Esophagus muscularis mucosa (tissue), 4 donors: ENCODE data around the gene LIPC. TPM values are rescaled to one million over a fixed set of nuclear protein-coding genes. Genes with fewer than 3 reads are reported as not detected.

ENCODE experiments used
- DNase-seq: peaks from one replicate; pipeline ENCODE4 v3.0.0-alpha.2; 2017; ENCODE audit errors: extremely low spot score
- H3K27ac ChIP-seq, 4 donors: fragments of 200-600 bp; sonication (generic); replicated peaks in 1 of 4; 1 replicate in 3 of 4; 2 replicates in 1 of 4; pipeline ENCODE4 v1.5.1; 2016 to 2019; ENCODE audit warnings: mild to moderate bottlenecking in 1 of 4
- H3K27me3 ChIP-seq, 4 donors: fragments of 200-600 bp; sonication (generic); one replicate each; pipeline versions ENCODE4 v1.5.1 to v1.6.0; 2016 to 2019
- H3K36me3 ChIP-seq, 4 donors: fragments of 200-600 bp; sonication (generic); one replicate each; pipeline ENCODE4 v1.5.1; 2016 to 2019
- H3K4me1 ChIP-seq, 4 donors: fragments of 200-600 bp; sonication (generic); one replicate each; pipeline ENCODE4 v1.5.1; 2016 to 2019
- H3K4me3 ChIP-seq, 4 donors: fragments of 200-600 bp; sonication (generic); 1 replicate in 2 of 4; 2 replicates in 2 of 4; pipeline ENCODE4 v1.5.1; 2016 to 2019; ENCODE audit warnings: mild to moderate bottlenecking in 4 of 4, moderate library complexity in 1 of 4
- H3K9me3 ChIP-seq, 4 donors: fragments of 200-600 bp; sonication (generic); 1 replicate in 3 of 4; 2 replicates in 1 of 4; pipeline ENCODE4 v1.5.1; 2016 to 2019
- EP300 ChIP-seq: sonication (generic); formaldehyde crosslinking; IDR thresholded peaks from one replicate; pipeline ENCODE4 v1.6.1; 2017; ENCODE audit warnings: antibody characterized with exemption
- POLR2A ChIP-seq: fragments of 450-650 bp; IDR thresholded peaks from one replicate; pipeline ENCODE4 v1.6.1; 2017; ENCODE audit warnings: antibody characterized with exemption, moderate library complexity, mild to moderate bottlenecking, low read depth
- POLR2AphosphoS5 ChIP-seq, 2 donors: sonication (generic); formaldehyde crosslinking; IDR thresholded peaks; one replicate each; pipeline ENCODE4 v1.6.1; 2017; ENCODE audit warnings: antibody characterized with exemption in 2 of 2
- WGBS: methylation state at CpG from one replicate; pipeline ENCODE4 v1.1.5; 2018; 5-methylcytosine and 5-hydroxymethylcytosine counted together
- intact Hi-C: fragments of 100-400 bp; cut with DNase I; formaldehyde crosslinking; loops from one replicate; pipeline ENCODE4 v1.15.1; 2023
- total RNA-seq, 4 donors: library from RNA; depleted of rRNA; stranded (reverse); fragments of >200 nt; gene quantifications; one replicate each; pipeline versions ENCODE4 v1.1.0 to v1.2.1, GENCODE V29; 2016
- TF ChIP-seq, protein P1 (sequence below), 3 experiments: fragments of 200-600 bp in 2 of 3; fragments of 450-650 bp in 1 of 3; sonication (generic) in 2 of 3; IDR thresholded peaks; one replicate each; pipeline ENCODE4 v1.5.1; 2017 to 2019; ENCODE audit warnings: antibody characterized with exemption in 3 of 3, mild to moderate bottlenecking in 2 of 3, moderate library complexity in 1 of 3

The LIPC gene
- total RNA-seq, 4 donors from 2014 or later, result 0.06 to 0.63 (median 0.37) TPM

DNA sequence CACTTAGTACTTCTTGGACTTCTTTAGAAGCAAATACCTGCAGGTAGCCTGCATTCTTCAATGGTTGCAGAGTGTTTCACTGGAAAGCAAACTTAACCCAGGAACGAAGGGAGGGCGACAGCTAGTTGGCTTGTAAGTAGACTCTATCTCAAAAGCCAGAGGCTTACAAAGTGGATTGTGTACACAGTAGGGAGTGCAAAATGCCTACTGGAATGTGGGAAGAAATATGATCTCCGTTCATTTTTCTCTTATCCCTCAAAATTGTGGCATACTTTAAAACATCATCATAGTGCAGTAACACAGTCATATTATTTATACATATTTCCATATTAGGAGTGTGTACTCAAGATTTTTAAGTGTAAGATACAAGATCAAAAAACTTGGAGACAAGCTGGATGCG is 155.7 kb downstream of the LIPC start:
- intact Hi-C loops, result no loop called here

DNA sequence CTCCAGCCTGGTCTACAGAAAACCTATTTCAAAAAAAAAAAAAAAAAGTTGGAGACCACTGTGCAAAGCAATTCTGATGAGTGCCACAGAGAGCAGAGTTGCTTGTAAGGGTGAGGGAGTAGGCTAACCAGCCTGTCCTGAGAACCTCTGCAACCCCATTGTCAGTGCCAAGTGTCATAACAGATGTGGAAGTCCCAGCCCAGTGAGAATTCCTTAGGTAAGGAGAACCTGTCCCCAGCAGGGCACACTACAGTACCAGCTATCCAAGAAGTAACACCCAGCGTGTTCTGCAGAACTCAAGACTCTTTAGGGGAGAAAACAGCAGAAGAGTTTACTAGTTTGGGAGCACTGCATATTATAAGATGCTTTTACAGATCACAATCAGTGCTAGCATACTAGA is 156.3 kb downstream of the LIPC start:
- WGBS, result 63% methylated on average over 1 of the region's 1 CpG
- H3K4me3 ChIP-seq, result no peak overlapping the region
- H3K27me3 ChIP-seq, result no peaks in the 10 kb centered on the region
- H3K4me1 ChIP-seq, result no peaks in the 10 kb centered on the region
- no peaks in the 10 kb centered on the region for H3K36me3 ChIP-seq
- no peak for DNase-seq
- H3K9me3 ChIP-seq, result no peaks in the 10 kb centered on the region
- no peak overlapping the region for H3K27ac ChIP-seq
- TF ChIP-seq EP300 (no peak), POLR2A (no peak), POLR2AphosphoS5 (IDR thresholded peaks at IDR 0.05) (no peak)
- TF ChIP-seq, protein P1, sequence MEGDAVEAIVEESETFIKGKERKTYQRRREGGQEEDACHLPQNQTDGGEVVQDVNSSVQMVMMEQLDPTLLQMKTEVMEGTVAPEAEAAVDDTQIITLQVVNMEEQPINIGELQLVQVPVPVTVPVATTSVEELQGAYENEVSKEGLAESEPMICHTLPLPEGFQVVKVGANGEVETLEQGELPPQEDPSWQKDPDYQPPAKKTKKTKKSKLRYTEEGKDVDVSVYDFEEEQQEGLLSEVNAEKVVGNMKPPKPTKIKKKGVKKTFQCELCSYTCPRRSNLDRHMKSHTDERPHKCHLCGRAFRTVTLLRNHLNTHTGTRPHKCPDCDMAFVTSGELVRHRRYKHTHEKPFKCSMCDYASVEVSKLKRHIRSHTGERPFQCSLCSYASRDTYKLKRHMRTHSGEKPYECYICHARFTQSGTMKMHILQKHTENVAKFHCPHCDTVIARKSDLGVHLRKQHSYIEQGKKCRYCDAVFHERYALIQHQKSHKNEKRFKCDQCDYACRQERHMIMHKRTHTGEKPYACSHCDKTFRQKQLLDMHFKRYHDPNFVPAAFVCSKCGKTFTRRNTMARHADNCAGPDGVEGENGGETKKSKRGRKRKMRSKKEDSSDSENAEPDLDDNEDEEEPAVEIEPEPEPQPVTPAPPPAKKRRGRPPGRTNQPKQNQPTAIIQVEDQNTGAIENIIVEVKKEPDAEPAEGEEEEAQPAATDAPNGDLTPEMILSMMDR (IDR thresholded peaks at IDR 0.05), result no peak
- intact Hi-C loops, result no loop called here

More for the DNA sequence above, 155.7 kb downstream of the LIPC start:
- no peak for DNase-seq
- Histone ChIP-seq H3K27me3 (no peaks in the 10 kb centered on the region), H3K36me3 (no peaks in the 10 kb centered on the region), H3K4me3 (no peak overlapping the region), H3K9me3 (no peaks in the 10 kb centered on the region), H3K4me1 (no peaks in the 10 kb centered on the region), H3K27ac (no peak overlapping the region)
- 89% methylated on average over 4 of the region's 4 CpGs for WGBS
- TF ChIP-seq POLR2AphosphoS5 (IDR thresholded peaks at IDR 0.05) (no peak), POLR2A (no peak), EP300 (no peak)
- TF ChIP-seq, protein P1 (IDR thresholded peaks at IDR 0.05), result no peak

DNA sequence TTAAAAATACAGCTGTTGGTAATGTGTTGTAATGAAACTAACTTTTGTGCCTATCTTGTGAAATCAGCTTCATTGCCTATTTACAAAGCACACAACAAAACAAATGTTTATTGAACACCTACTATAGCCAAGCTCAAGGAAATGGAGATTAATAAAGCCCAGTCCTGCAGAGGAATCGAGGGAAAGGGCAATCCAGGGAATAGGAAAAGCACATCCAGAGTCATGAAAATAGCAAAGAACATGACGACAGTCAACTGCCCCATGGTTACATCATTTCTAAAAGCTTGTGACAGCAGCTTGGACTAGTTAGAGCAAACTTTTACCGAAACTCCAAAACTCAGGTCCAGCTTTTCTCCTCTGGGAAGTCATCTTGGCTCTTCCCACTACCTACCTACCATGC is 157.3 kb downstream of the LIPC start:
- 80% methylated on average over 3 of the region's 3 CpGs for WGBS
- peaks cover 0 to 5% (median 2%) of the 10 kb centered on the region in 4 donors for H3K36me3 ChIP-seq
- no peak for TF ChIP-seq POLR2A
- no peak for TF ChIP-seq EP300
- TF ChIP-seq, protein P1 (IDR thresholded peaks at IDR 0.05), result no peak
- TF ChIP-seq POLR2AphosphoS5 (IDR thresholded peaks at IDR 0.05), result no peak
- H3K9me3 ChIP-seq, result no peaks in the 10 kb centered on the region
- intact Hi-C loops, result no loop called here
- no peak overlapping the region for H3K27ac ChIP-seq
- DNase-seq, result no peak
- H3K4me1 ChIP-seq, result no peaks in the 10 kb centered on the region
- no peaks in the 10 kb centered on the region for H3K27me3 ChIP-seq
- no peak overlapping the region for H3K4me3 ChIP-seq

DNA sequence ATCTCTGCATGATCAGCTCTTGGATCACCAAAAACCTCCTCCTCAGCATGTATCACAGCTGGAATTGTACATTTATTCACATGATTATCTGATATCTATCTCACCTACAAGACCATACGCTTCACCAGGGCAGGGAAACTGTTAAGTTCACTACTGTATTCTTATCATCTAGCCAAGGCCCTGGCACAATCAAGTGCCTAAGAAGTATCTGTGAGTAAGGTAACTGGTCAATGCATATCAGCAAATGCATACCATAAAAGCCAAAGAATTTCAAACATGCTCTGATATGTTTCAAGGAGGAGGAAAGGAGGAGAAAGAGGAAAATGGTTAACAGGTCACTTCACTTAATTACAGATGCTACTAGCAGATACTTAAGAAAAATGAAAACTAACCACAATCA is 158.4 kb downstream of the LIPC start:
- Histone ChIP-seq H3K4me3 (no peak overlapping the region), H3K27ac (no peak overlapping the region), H3K4me1 (no peaks in the 10 kb centered on the region), H3K36me3 (peaks cover 0 to 5% (median 2%) of the 10 kb centered on the region in 4 donors), H3K9me3 (no peaks in the 10 kb centered on the region), H3K27me3 (no peaks in the 10 kb centered on the region)
- 95% methylated on average over 1 of the region's 1 CpG for WGBS
- intact Hi-C loops, result no loop called here
- no peak for DNase-seq
- TF ChIP-seq, protein P1 (IDR thresholded peaks at IDR 0.05), result no peak
- TF ChIP-seq POLR2AphosphoS5 (IDR thresholded peaks at IDR 0.05), result no peak
- no peak for TF ChIP-seq EP300
- TF ChIP-seq POLR2A, result no peak

DNA sequence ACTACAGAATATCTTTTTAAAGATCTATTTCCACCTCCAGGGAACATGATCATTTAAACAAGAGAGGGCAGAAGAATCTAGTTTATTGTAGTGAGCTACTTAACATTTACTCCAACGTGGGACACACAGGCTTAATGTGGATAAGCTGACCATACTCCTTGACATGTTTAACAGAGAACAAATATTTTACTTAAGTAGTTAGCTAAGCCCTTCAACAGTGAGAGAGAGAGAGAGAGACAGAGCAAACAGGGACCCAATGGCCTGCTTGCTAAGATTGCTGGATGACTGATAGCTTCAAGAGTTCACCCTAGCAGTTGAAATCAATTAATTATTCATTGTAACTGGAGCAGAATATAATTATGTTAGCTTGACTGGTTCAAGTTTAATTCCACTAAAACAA is 159.1 kb downstream of the LIPC start:
- Histone ChIP-seq H3K9me3 (no peaks in the 10 kb centered on the region), H3K36me3 (peaks cover 0 to 5% (median 2%) of the 10 kb centered on the region in 4 donors), H3K4me1 (no peaks in the 10 kb centered on the region), H3K27ac (no peak overlapping the region), H3K27me3 (no peaks in the 10 kb centered on the region), H3K4me3 (no peak overlapping the region)
- intact Hi-C loops, result no loop called here
- 22% methylated on average over 1 of the region's 1 CpG for WGBS
- no peak for DNase-seq
- TF ChIP-seq EP300 (no peak), POLR2AphosphoS5 (IDR thresholded peaks at IDR 0.05) (no peak), POLR2A (no peak)
- TF ChIP-seq, protein P1 (IDR thresholded peaks at IDR 0.05), result no peak
